ENCODE results near the gene KCNJ1. TPM values are rescaled to one million over a fixed set of nuclear protein-coding genes. Genes with fewer than 3 reads are reported as not detected.

The KCNJ1 gene
- total and polyA plus RNA-seq, 8 donors: 0.03 to 0.28 (median 0.08) TPM; not detected in 3

DNA sequence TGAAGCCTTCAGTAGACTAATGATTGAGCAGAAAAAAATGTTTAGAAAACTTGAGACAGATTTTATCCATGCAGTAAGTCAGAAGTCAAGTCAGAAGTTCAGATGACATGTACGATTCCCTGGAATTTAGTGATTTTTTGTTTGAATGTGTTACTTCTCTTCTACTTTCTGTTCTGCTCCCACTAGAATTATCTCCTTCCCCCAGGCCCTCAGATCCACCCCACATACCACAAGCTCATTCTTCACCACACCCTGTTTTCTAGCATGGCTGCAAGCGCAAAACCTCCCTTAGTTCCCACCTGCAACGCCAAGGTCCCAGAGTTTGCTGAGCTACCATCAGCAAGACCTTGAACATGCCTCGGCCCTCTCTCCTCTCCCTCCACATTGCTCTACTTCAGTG lies 64.1 kb downstream of the KCNJ1 start:
- FAIRE-seq (no peak), ATAC-seq (no peak), DNase-seq (no peak)
- Histone ChIP-seq H3K27me3 (no peaks in the 10 kb centered on the region), H3K36me3 (no peaks in the 10 kb centered on the region), H3K9me3 (no peaks in the 10 kb centered on the region), H3K4me3 (no peak overlapping the region), H3K4me1 (no peaks in the 10 kb centered on the region), H3K27ac (no peak overlapping the region)
- 72 to 80% methylated on average over 4 of the region's 4 CpGs for WGBS, 2 donors
- TF ChIP-seq, protein P1, sequence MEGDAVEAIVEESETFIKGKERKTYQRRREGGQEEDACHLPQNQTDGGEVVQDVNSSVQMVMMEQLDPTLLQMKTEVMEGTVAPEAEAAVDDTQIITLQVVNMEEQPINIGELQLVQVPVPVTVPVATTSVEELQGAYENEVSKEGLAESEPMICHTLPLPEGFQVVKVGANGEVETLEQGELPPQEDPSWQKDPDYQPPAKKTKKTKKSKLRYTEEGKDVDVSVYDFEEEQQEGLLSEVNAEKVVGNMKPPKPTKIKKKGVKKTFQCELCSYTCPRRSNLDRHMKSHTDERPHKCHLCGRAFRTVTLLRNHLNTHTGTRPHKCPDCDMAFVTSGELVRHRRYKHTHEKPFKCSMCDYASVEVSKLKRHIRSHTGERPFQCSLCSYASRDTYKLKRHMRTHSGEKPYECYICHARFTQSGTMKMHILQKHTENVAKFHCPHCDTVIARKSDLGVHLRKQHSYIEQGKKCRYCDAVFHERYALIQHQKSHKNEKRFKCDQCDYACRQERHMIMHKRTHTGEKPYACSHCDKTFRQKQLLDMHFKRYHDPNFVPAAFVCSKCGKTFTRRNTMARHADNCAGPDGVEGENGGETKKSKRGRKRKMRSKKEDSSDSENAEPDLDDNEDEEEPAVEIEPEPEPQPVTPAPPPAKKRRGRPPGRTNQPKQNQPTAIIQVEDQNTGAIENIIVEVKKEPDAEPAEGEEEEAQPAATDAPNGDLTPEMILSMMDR (IDR thresholded peaks at IDR 0.05): no peak
- intact Hi-C loops (cut with DNase I): no loop called here

GRCh38 chr11:128802358-128802981 lies 64.6 kb downstream of the KCNJ1 start:
- H3K9me3 ChIP-seq: no peaks in the 10 kb centered on the region
- no peaks in the 10 kb centered on the region for H3K4me1 ChIP-seq
- intact Hi-C loops (cut with DNase I): no loop called here
- no peaks in the 10 kb centered on the region for H3K27me3 ChIP-seq
- peak in 2 of 6 donors; percentile 16 to 23 for DNase-seq
- ATAC-seq: peak in 3 of 4 donors; percentile 66 to 84 (median 67)
- H3K27ac ChIP-seq: no peak overlapping the region
- H3K36me3 ChIP-seq: no peaks in the 10 kb centered on the region
- 37 to 58% methylated on average over 4 of the region's 4 CpGs for WGBS, 2 donors
- TF ChIP-seq, protein P1 (IDR thresholded peaks at IDR 0.05): peak in 3 of 4 donors; percentile 19 to 24 (median 21)
- no peak overlapping the region for H3K4me3 ChIP-seq
- no peak for FAIRE-seq

DNA sequence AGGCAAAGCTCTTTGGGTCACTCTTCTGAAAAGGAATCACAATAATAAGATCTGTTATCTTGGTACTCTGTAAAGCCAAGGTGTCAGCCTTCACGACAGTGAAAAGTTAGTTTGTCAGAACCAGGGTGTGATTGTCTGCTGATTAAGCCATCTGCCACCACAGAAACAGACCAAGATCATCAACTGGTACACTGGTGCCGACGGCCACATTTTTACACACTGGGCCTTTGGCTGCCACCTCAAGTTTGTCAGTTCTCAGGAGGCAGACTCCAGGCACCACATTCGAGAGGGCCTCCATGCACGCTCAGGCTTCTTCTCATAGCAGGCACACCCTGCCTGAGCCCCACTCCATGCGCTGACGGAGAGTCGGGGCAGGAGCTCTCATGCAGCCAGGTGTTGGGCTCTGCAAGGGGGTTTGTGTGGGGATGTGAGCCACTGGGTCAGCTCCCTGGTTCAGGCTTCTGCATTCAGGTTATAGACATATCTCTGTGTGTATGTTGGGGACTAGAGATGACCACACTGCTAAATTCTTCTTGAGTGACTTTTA lies 66.2 kb downstream of the KCNJ1 start:
- no peaks in the 10 kb centered on the region for H3K27me3 ChIP-seq
- FAIRE-seq: no peak
- no peaks in the 10 kb centered on the region for H3K4me1 ChIP-seq
- H3K36me3 ChIP-seq: no peaks in the 10 kb centered on the region
- no peak for DNase-seq
- no peaks in the 10 kb centered on the region for H3K9me3 ChIP-seq
- WGBS, 2 donors: 90 to 94% methylated on average over 8 of the region's 8 CpGs
- intact Hi-C loops (cut with DNase I): no loop called here
- H3K4me3 ChIP-seq: no peak overlapping the region
- ATAC-seq: no peak
- H3K27ac ChIP-seq: no peak overlapping the region
- TF ChIP-seq, protein P1 (IDR thresholded peaks at IDR 0.05): no peak

DNA sequence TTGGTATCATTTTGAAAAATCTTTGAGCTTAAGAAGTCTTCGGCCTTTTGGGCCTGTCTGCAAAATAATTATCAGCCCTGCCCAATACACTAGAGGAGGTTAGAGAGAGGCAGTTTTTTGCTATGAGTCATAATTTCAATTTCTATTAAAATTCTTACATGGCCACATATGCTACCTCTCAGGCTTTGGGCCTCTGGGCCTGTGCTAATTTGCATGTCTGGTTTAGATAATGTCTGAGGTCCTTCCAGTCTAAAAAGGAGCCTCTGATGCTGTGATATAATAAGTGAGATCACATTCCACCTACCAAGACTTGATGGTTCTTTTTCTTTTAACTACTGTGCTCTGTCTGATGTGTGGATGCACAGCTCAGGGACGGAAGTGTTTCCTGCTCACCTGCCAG lies 70.8 kb downstream of the KCNJ1 start:
- no peaks in the 10 kb centered on the region for H3K4me1 ChIP-seq
- no peaks in the 10 kb centered on the region for H3K36me3 ChIP-seq
- no peak for ATAC-seq
- H3K27ac ChIP-seq: no peak overlapping the region
- no peak for DNase-seq
- TF ChIP-seq, protein P1 (IDR thresholded peaks at IDR 0.05): no peak
- WGBS, 2 donors: 91 to 96% methylated on average over 2 of the region's 2 CpGs
- H3K4me3 ChIP-seq: no peak overlapping the region
- no peaks in the 10 kb centered on the region for H3K27me3 ChIP-seq
- H3K9me3 ChIP-seq: no peaks in the 10 kb centered on the region
- no peak for FAIRE-seq
- intact Hi-C loops (cut with DNase I): no loop called here

DNA sequence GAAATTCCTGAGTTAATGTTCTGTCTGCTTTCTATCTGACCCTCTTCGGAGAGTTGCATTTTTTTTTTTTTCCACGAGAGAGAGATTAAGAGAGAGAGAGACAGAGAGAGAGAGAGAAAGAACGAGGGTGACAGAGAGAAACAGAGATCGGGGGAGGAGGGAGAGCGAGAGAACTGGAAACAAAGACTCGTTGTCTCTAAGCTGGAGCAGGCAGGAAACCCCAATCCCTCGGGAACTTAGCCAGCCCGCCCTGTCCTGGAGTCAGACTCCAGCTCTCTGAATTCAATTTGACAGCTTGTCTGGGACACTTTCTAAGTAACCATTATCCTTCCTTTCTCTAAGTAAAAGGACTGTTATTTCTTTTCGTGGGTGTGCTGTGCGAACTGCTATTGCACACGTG lies 76.9 kb downstream of the KCNJ1 start:
- H3K4me1 ChIP-seq: no peaks in the 10 kb centered on the region
- intact Hi-C loops (cut with DNase I): no loop called here
- no peaks in the 10 kb centered on the region for H3K36me3 ChIP-seq
- no peaks in the 10 kb centered on the region for H3K27me3 ChIP-seq
- DNase-seq (peak in 3 of 6 donors; percentile 31 to 62 (median 37)), FAIRE-seq (no peak), ATAC-seq (peak; percentile 61 to 89 (median 78))
- H3K4me3 ChIP-seq: no peak overlapping the region
- TF ChIP-seq, protein P1 (IDR thresholded peaks at IDR 0.05): no peak
- no peak overlapping the region for H3K27ac ChIP-seq
- H3K9me3 ChIP-seq: no peaks in the 10 kb centered on the region
- WGBS, 2 donors: 39 to 56% methylated on average over 11 of the region's 11 CpGs
